Right lobe of liver (tissue), 6 donors: Measurements from ENCODE around the gene CEMIP2. TPM values are rescaled to one million over a fixed set of nuclear protein-coding genes. Genes with fewer than 3 reads are reported as not detected.

Source experiments
- ATAC-seq, 4 donors: fragments of 200-7000 bp; cut with Tn5 transposase; one replicate each; pipeline ENCODE4 v1.9.1; 2020; ENCODE audit warnings: mild to moderate bottlenecking in 4 of 4, moderate library complexity in 4 of 4
- DNase-seq, 3 donors: peaks; one replicate each; pipeline ENCODE4 v3.0.0-alpha.2; 2020
- H3K27ac ChIP-seq, 3 donors: fragments of 200-600 bp; one replicate each; pipeline ENCODE4 v1.8.0; 2022
- H3K27me3 ChIP-seq, 2 donors: fragments of 200-600 bp; one replicate each; pipeline ENCODE4 v1.8.0; 2022
- H3K36me3 ChIP-seq, 4 donors: fragments of 200-600 bp; sonication (generic) in 1 of 4; one replicate each; pipeline versions ENCODE4 v1.5.1 to v1.8.0; 2017 to 2022; ENCODE audit warnings: control low read depth in 1 of 4
- H3K4me1 ChIP-seq, 4 donors: fragments of 200-600 bp; sonication (generic) in 1 of 4; one replicate each; pipeline versions ENCODE4 v1.5.1 to v1.8.0; 2017 to 2022; ENCODE audit warnings: control low read depth in 1 of 4
- H3K4me3 ChIP-seq, 3 donors: fragments of 200-600 bp; one replicate each; pipeline ENCODE4 v1.8.0; 2022
- H3K9me3 ChIP-seq, 4 donors: fragments of 200-600 bp; sonication (generic) in 1 of 4; one replicate each; pipeline versions ENCODE4 v1.5.1 to v1.8.0; 2017 to 2022; ENCODE audit warnings: control low read depth in 1 of 4
- POLR2A ChIP-seq: fragments of 450-650 bp; IDR thresholded peaks from one replicate; pipeline ENCODE4 v1.6.1; 2017; ENCODE audit warnings: antibody characterized with exemption, mild to moderate bottlenecking
- WGBS: methylation state at CpG from one replicate; pipeline ENCODE4 v1.1.6; 2018; ENCODE audit warnings: low coverage, low lambda C conversion rate; ENCODE audit not compliant: insufficient coverage; ENCODE audit errors: missing lambda C conversion rate; 5-methylcytosine and 5-hydroxymethylcytosine counted together
- intact Hi-C, 2 donors: fragments of 100-400 bp; cut with DNase I; formaldehyde crosslinking; loops; one replicate each; pipeline versions ENCODE4 v1.11.2 to v1.14.1; 2022
- total RNA-seq, 6 experiments: library from RNA; depleted of rRNA in 2 of 6; stranded (reverse); fragments of >200 nt in 2 of 6; fragmentation: NEBNext Ultra II Directional in 3 of 6; extraction: Animal tissue kit (Norgen Biotek cat#: 25700) in 3 of 6; gene quantifications; one replicate each; pipeline versions ENCODE4 v1.1.0 to v1.2.4, GENCODE V29; 2016 to 2023
- TF ChIP-seq, protein P1 (sequence below), 4 donors: fragments of 200-600 bp in 3 of 4; fragments of 450-650 bp in 1 of 4; IDR thresholded peaks; one replicate each; pipeline versions ENCODE4 v1.5.1 to v1.8.0; 2016 to 2022; ENCODE audit warnings: antibody characterized with exemption in 4 of 4, mild to moderate bottlenecking in 2 of 4
- donor health status: DM: no; HTN: yes; CAD: no.
- donor health status: DM: no; HTN: no; CAD: no.
- donor health status: DM: no; HTN: no; CAD: no.
- donor health status: DM: no; HTN: yes; CAD: no.
- donor health status: DM: no; HTN: yes; CAD: no.

CEMIP2 gene
- total RNA-seq, 6 experiments from 2014 or later: 40.9 to 92.8 (median 56.5) TPM

DNA sequence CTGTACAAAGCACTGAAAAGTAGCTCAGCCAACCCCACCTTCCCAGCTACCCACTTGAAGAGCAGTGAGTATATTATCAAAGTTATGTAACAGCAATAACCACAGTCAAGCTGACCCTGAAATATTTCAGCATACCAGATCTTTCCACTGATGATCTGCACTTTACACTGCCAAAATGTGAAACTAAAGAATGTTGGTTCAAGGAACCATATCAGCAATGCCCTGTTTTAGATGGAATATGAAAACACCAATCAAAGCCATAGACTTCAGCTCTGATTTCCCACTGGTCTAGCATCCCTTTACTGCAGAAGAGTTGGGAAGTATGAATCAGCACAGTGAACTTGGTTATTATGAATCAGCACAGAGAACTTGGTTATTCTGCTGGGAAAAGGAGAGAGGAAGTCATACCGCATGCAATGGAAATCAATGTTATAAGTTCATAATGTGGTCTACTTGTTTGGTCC is 20.0 kb downstream of the CEMIP2 start:
- Histone ChIP-seq H3K4me3 (no peak overlapping the region), H3K27me3 (no peaks in the 10 kb centered on the region), H3K9me3 (no peaks in the 10 kb centered on the region), H3K36me3 (peaks cover 0 to 44% (median 5%) of the 10 kb centered on the region in 4 donors), H3K27ac (no peak overlapping the region), H3K4me1 (no peaks in the 10 kb centered on the region)
- peak in 2 of 4 donors; percentile 15 to 25 for ATAC-seq
- no peak for DNase-seq
- 67% methylated on average over 1 of the region's 1 CpG for WGBS
- intact Hi-C loops: no loop called here
- no peak for TF ChIP-seq POLR2A
- TF ChIP-seq, protein P1, sequence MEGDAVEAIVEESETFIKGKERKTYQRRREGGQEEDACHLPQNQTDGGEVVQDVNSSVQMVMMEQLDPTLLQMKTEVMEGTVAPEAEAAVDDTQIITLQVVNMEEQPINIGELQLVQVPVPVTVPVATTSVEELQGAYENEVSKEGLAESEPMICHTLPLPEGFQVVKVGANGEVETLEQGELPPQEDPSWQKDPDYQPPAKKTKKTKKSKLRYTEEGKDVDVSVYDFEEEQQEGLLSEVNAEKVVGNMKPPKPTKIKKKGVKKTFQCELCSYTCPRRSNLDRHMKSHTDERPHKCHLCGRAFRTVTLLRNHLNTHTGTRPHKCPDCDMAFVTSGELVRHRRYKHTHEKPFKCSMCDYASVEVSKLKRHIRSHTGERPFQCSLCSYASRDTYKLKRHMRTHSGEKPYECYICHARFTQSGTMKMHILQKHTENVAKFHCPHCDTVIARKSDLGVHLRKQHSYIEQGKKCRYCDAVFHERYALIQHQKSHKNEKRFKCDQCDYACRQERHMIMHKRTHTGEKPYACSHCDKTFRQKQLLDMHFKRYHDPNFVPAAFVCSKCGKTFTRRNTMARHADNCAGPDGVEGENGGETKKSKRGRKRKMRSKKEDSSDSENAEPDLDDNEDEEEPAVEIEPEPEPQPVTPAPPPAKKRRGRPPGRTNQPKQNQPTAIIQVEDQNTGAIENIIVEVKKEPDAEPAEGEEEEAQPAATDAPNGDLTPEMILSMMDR (IDR thresholded peaks at IDR 0.05): no peak

DNA sequence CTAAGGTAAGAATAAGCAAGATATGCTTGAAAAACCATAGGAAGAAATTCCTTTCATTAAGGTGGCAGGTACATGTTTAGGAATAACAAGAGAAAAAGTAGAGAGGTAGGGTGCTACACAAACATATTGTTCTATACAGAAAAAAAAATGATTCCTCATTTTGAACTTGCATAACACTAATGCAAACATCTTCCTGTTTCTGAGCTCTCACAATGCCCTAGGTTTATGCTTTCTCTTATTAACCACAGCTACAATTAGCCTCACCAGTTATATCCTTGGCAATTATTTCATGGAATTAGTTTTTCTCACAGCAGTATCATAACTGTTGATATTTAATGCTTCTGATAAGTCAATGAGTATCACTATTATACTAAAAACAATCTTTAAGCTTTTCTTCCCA is 20.7 kb downstream of the CEMIP2 start:
- peaks cover 0 to 6% (median 1%) of the 10 kb centered on the region in 4 donors for H3K4me1 ChIP-seq
- no peaks in the 10 kb centered on the region for H3K27me3 ChIP-seq
- H3K9me3 ChIP-seq: no peaks in the 10 kb centered on the region
- peaks cover 0 to 44% (median 5%) of the 10 kb centered on the region in 4 donors for H3K36me3 ChIP-seq
- DNase-seq (no peak), ATAC-seq (peak in 2 of 4 donors; percentile 5 to 38)
- H3K27ac ChIP-seq: no peak overlapping the region
- H3K4me3 ChIP-seq: no peak overlapping the region
- TF ChIP-seq, protein P1 (IDR thresholded peaks at IDR 0.05): no peak
- TF ChIP-seq POLR2A: no peak
- intact Hi-C loops: no loop called here

DNA sequence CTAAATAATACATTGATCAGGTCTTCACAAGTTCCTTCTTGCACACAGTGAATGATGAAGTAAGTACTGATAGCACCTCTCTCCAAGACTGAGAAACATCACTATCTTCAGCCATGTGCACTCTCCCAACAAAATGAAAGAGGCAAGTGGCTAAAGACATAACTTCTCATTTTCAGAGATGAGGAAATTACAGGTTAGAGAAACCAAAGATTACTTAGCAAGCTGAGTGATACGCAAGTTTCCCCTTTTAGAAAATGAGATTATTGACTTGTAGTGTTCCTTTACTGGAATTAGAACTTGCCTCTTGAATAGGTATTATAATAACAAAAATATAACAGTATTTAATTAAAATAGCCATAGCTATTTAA is 21.6 kb downstream of the CEMIP2 start:
- intact Hi-C loops: no loop called here
- H3K36me3 ChIP-seq: peaks cover 0 to 44% (median 5%) of the 10 kb centered on the region in 4 donors

DNA sequence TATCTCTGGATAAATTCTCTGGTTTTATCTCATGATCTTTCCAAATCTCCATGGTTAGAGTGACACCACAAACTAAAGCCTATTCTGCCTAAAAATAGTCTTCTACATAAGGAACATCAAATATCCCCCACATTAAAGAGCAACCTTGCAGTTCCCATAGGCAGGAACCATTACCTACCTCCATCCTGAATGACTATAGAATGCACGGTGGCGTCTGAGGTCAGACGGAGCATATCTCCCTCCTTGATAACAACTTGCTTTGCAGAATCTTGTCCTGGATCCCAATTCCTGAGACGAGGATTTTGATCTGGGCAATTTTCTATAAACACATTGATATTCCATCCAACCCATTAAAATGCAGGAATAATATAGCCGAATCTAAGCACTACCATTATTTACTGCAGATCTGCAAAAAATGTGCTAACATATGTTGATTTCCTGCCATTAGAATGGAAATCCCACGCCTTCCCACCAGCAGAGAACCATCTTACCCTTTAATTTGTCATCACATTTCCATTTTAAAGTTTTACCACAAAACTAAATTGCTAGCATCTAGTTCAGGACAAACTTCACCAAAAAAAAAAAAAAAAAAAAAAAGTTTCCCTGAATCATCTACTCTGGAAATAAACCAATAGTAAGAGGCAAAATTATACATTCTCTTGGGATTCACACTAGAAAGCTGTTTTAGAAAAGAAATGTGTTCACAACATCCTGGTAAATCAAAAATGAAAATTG is 22.1 kb downstream of the CEMIP2 start:
- peaks cover 0 to 14% (median 4%) of the 10 kb centered on the region in 4 donors for H3K4me1 ChIP-seq
- intact Hi-C loops: no loop called here
- 97% methylated on average over 3 of the region's 6 CpGs for WGBS
- H3K9me3 ChIP-seq: no peaks in the 10 kb centered on the region
- DNase-seq: no peak
- no peak overlapping the region for H3K4me3 ChIP-seq
- peaks cover 0 to 44% (median 5%) of the 10 kb centered on the region in 4 donors for H3K36me3 ChIP-seq
- TF ChIP-seq POLR2A: no peak
- TF ChIP-seq, protein P1 (IDR thresholded peaks at IDR 0.05): no peak
- H3K27me3 ChIP-seq: no peaks in the 10 kb centered on the region
- H3K27ac ChIP-seq: no peak overlapping the region
- no peak for ATAC-seq

More for the DNA sequence above, 21.6 kb downstream of the CEMIP2 start:
- no peak for TF ChIP-seq POLR2A
- TF ChIP-seq, protein P1 (IDR thresholded peaks at IDR 0.05): no peak
- H3K27ac ChIP-seq: no peak overlapping the region
- H3K4me1 ChIP-seq: peaks cover 0 to 14% (median 4%) of the 10 kb centered on the region in 4 donors
- H3K4me3 ChIP-seq: no peak overlapping the region
- 100% methylated on average over 1 of the region's 1 CpG for WGBS
- H3K9me3 ChIP-seq: no peaks in the 10 kb centered on the region
- no peak for DNase-seq
- no peaks in the 10 kb centered on the region for H3K27me3 ChIP-seq
- ATAC-seq: no peak
